Measurements from ENCODE around the gene CD300LG.

Gene CD300LG

DNA sequence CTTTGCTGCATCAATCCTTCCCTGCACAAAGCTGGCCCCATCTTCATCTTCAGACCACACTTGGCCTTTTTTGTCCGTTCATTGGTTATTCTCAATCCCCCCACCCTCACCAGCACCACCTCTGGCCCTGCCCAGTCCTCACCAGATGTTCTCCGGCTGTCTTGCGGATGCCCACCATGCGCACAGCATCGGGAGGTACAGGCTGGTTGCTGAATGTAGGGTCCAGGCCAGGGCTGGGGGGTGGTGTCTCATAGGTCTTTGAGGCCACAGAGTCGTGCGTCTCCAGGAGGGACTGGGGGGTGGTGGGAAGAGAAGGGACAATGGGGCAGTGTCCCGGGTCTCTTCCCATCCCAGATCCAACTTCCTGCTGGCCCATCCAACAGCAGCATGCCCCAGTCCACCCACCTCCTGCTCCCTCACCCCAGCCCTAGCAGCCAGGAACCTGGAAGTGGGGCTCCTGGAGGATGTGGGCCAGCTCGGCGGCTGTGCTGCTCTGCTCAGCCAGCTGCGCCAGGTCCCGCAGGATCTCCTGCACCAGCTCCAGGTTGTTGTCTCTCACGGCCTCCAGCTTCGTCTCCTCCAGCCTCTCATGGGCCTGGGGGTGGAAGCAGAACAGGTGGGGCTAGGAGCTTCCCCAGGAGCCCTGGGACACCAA is 35.9 kb downstream of the CD300LG start:
- Histone ChIP-seq H3K79me2 (ENCODE audit: insufficient read depth, low read length) (no peaks in the 10 kb centered on the region), H3K36me3 (ENCODE audit: low read length) (no peaks in the 10 kb centered on the region), H3K9me3 (ENCODE audit: insufficient read depth, low read length) (no peaks in the 10 kb centered on the region), H3F3A (ENCODE audit: insufficient read depth) (no peaks in the 10 kb centered on the region), H4K20me1 (ENCODE audit: low read depth, low read length) (no peaks in the 10 kb centered on the region), H3K27me3 (ENCODE audit: low read length) (no peaks in the 10 kb centered on the region), H3K9ac (ENCODE audit: low read length) (no peak overlapping the region), H3K4me3 (ENCODE audit: insufficient read depth, low read length, poor library complexity, severe bottlenecking) (no peak overlapping the region), H3K27ac (ENCODE audit: low read depth, low read length) (no peak overlapping the region), H3K9me2 (replicated peaks; ENCODE audit: insufficient read depth, low read length) (no peaks in the 10 kb centered on the region), H2AFZ (ENCODE audit: low read depth, low read length, severe bottlenecking) (no peak overlapping the region), H3K4me2 (ENCODE audit: low read depth, low read length, poor library complexity, severe bottlenecking) (no peak overlapping the region)
- TF ChIP-seq, protein P1, sequence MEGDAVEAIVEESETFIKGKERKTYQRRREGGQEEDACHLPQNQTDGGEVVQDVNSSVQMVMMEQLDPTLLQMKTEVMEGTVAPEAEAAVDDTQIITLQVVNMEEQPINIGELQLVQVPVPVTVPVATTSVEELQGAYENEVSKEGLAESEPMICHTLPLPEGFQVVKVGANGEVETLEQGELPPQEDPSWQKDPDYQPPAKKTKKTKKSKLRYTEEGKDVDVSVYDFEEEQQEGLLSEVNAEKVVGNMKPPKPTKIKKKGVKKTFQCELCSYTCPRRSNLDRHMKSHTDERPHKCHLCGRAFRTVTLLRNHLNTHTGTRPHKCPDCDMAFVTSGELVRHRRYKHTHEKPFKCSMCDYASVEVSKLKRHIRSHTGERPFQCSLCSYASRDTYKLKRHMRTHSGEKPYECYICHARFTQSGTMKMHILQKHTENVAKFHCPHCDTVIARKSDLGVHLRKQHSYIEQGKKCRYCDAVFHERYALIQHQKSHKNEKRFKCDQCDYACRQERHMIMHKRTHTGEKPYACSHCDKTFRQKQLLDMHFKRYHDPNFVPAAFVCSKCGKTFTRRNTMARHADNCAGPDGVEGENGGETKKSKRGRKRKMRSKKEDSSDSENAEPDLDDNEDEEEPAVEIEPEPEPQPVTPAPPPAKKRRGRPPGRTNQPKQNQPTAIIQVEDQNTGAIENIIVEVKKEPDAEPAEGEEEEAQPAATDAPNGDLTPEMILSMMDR (IDR thresholded peaks at IDR 0.05; ENCODE audit: insufficient read depth, low read length, poor library complexity, severe bottlenecking): no peak
- no peak for TF ChIP-seq EZH2phosphoT487 (conservative IDR thresholded peaks at IDR 0.05; ENCODE audit: low read length)

DNA sequence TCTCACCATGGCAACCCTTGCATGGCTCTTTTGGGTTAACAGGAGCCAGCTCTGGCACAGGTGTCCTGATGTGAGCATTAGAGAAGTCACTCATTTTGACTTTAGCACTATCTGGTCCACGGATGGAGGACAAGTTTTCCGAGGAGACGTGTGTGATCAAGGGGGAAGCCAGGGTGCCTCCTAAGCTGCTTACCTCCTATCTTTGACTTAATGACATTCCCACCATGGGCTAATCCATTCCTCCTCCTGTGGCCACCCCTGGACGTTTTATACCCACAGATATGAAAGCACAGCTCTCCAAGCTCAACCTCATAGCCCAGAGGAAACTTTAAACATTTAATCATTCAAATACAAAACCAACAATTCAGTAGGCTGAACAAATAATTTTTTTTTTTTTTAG is 41.6 kb downstream of the CD300LG start:
- no peak overlapping the region for H3K4me2 ChIP-seq (ENCODE audit: low read depth, low read length, poor library complexity, severe bottlenecking)
- H3K9me2 ChIP-seq (replicated peaks; ENCODE audit: insufficient read depth, low read length): no peaks in the 10 kb centered on the region
- H3K27me3 ChIP-seq (ENCODE audit: low read length): no peaks in the 10 kb centered on the region
- H3K9me3 ChIP-seq (ENCODE audit: insufficient read depth, low read length): no peaks in the 10 kb centered on the region
- TF ChIP-seq, protein P1 (IDR thresholded peaks at IDR 0.05; ENCODE audit: insufficient read depth, low read length, poor library complexity, severe bottlenecking): no peak
- TF ChIP-seq EZH2phosphoT487 (conservative IDR thresholded peaks at IDR 0.05; ENCODE audit: low read length): no peak
- no peak overlapping the region for H2AFZ ChIP-seq (ENCODE audit: low read depth, low read length, severe bottlenecking)
- no peaks in the 10 kb centered on the region for H3F3A ChIP-seq (ENCODE audit: insufficient read depth)
- no peaks in the 10 kb centered on the region for H3K79me2 ChIP-seq (ENCODE audit: insufficient read depth, low read length)
- no peaks in the 10 kb centered on the region for H4K20me1 ChIP-seq (ENCODE audit: low read depth, low read length)
- no peaks in the 10 kb centered on the region for H3K36me3 ChIP-seq (ENCODE audit: low read length)
- H3K9ac ChIP-seq (ENCODE audit: low read length): no peak overlapping the region
- no peak overlapping the region for H3K27ac ChIP-seq (ENCODE audit: low read depth, low read length)
- H3K4me3 ChIP-seq (ENCODE audit: insufficient read depth, low read length, poor library complexity, severe bottlenecking): no peak overlapping the region

DNA sequence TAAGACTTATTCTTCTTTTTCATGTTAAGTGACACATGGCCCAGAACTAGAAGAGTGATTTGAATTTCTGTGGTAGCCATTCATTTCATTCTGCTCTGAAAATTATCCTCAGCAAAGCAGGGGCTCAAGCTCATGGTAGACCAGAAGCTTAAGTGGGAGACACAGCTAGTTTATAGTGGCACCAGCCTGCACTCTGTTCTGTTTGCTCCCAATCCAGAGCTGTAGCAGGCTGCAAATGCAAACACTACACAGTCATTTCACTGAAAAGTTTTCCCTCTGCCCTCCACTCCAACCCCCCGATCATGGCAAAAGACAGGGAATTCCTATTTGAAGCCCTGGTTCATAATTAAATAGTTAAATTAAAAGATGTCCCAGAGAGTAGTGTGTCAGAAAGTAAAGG is 43.3 kb downstream of the CD300LG start:
- no peaks in the 10 kb centered on the region for H3K36me3 ChIP-seq (ENCODE audit: low read length)
- no peak overlapping the region for H3K9ac ChIP-seq (ENCODE audit: low read length)
- H3K79me2 ChIP-seq (ENCODE audit: insufficient read depth, low read length): no peaks in the 10 kb centered on the region
- no peaks in the 10 kb centered on the region for H3K9me2 ChIP-seq (replicated peaks; ENCODE audit: insufficient read depth, low read length)
- TF ChIP-seq EZH2phosphoT487 (conservative IDR thresholded peaks at IDR 0.05; ENCODE audit: low read length): no peak
- TF ChIP-seq, protein P1 (IDR thresholded peaks at IDR 0.05; ENCODE audit: insufficient read depth, low read length, poor library complexity, severe bottlenecking): no peak
- no peaks in the 10 kb centered on the region for H3F3A ChIP-seq (ENCODE audit: insufficient read depth)
- no peak overlapping the region for H3K4me2 ChIP-seq (ENCODE audit: low read depth, low read length, poor library complexity, severe bottlenecking)
- H3K9me3 ChIP-seq (ENCODE audit: insufficient read depth, low read length): no peaks in the 10 kb centered on the region
- no peak overlapping the region for H2AFZ ChIP-seq (ENCODE audit: low read depth, low read length, severe bottlenecking)
- H3K27me3 ChIP-seq (ENCODE audit: low read length): no peaks in the 10 kb centered on the region
- no peak overlapping the region for H3K4me3 ChIP-seq (ENCODE audit: insufficient read depth, low read length, poor library complexity, severe bottlenecking)
- no peak overlapping the region for H3K27ac ChIP-seq (ENCODE audit: low read depth, low read length)
- no peaks in the 10 kb centered on the region for H4K20me1 ChIP-seq (ENCODE audit: low read depth, low read length)
